HepG2 (cell line): ENCODE data around the gene KLHL8. TPM values are rescaled to one million over a fixed set of nuclear protein-coding genes. Genes with fewer than 3 reads are reported as not detected.

Source experiments
- ATAC-seq: fragments of 200-7000 bp; cut with Tn5 transposase; 3 replicates; pipeline ENCODE4 v1.9.1; 2020; ENCODE audit warnings: mild to moderate bottlenecking, moderate library complexity
- BruUV-seq: library from RNA; stranded (reverse); fragments of 400-500 nt; replicated peaks from 2 replicates; lab custom pipeline; 2021; lab: Mats Ljungman, UMichigan
- CTCF ChIA-PET: fragments of 300-600 bp; formaldehyde crosslinking; extraction: SDS; loops from one replicate; lab custom pipeline; 2021; ENCODE audit warnings: low total read pairs, inconsistent platforms, low intra/inter-chr PET ratio; lab: Yijun Ruan, JAX
- POLR2A ChIA-PET: fragments of 350-600 bp; sonication (Branson Sonifier 250); formaldehyde crosslinking; loops from one replicate; lab custom pipeline; 2020; ENCODE audit warnings: antibody characterized with exemption, inconsistent platforms; lab: Yijun Ruan, JAX
- DNase-seq: peaks from one replicate; pipeline ENCODE4 v3.0.0-alpha.2; 2015; ENCODE audit warnings: low spot score
- FAIRE-seq: peaks from 3 replicates; lab custom pipeline; 2011; peaks lifted over from hg19 to GRCh38; lab: Jason Lieb, UNC
- H2AFZ ChIP-seq: one replicate; pipeline ENCODE4 v1.6.1; 2011; ENCODE audit warnings: low read length, inconsistent platforms
- H3K27ac ChIP-seq: fragments of 300-600 bp; 3 replicates; pipeline ENCODE4 v1.8.0; 2011; ENCODE audit warnings: mixed run types, mild to moderate bottlenecking, mixed read lengths, low read length, inconsistent platforms; ENCODE audit not compliant: insufficient read depth; ENCODE audit errors: extremely low read length
- H3K27me3 ChIP-seq, 2 experiments: fragments of 200-600 bp in 1 of 2; 2 replicates in 1 of 2; 3 replicates in 1 of 2; pipeline versions ENCODE4 v1.6.0 to v1.8.0; 2011; ENCODE audit warnings: low read length in 2 of 2, mild to moderate bottlenecking in 2 of 2, moderate library complexity in 2 of 2, inconsistent platforms in 1 of 2; ENCODE audit not compliant: insufficient read depth in 2 of 2, control insufficient read depth in 1 of 2
- H3K36me3 ChIP-seq, 2 experiments: fragments of 200-600 bp in 1 of 2; replicated peaks in 1 of 2; 2 replicates in 1 of 2; 3 replicates in 1 of 2; pipeline versions ENCODE4 v1.5.1 to v1.8.0; 2011; ENCODE audit warnings: low read length in 2 of 2, inconsistent platforms in 1 of 2; ENCODE audit not compliant: insufficient read depth in 2 of 2, control insufficient read depth in 1 of 2
- H3K4me1 ChIP-seq: 2 replicates; pipeline ENCODE4 v1.5.1; 2012; ENCODE audit warnings: low read length, inconsistent platforms; ENCODE audit not compliant: insufficient read depth
- H3K4me2 ChIP-seq: 2 replicates; pipeline ENCODE4 v1.6.0; 2011; ENCODE audit warnings: low read depth, low read length, inconsistent platforms
- H3K4me3 ChIP-seq, 3 experiments: fragments of 200-600 bp in 1 of 3; sonication (generic), shearing (Covaris generic) in 1 of 3; replicated peaks in 1 of 3; 2 replicates each; pipeline ENCODE4 v1.5.1; 2011 to 2016; ENCODE audit warnings: low read length in 3 of 3, inconsistent platforms in 2 of 3, low read depth in 2 of 3, mild to moderate bottlenecking in 2 of 3, control low read depth in 1 of 3, mixed read lengths in 1 of 3; ENCODE audit not compliant: insufficient read depth in 1 of 3
- H3K79me2 ChIP-seq: one replicate; pipeline ENCODE4 v1.6.1; 2011; ENCODE audit warnings: low read length, inconsistent platforms; ENCODE audit not compliant: insufficient read depth
- H3K9ac ChIP-seq: 2 replicates; pipeline ENCODE4 v1.6.0; 2011; ENCODE audit warnings: mild to moderate bottlenecking, low read depth, low read length, inconsistent platforms; ENCODE audit not compliant: insufficient read depth
- H3K9me3 ChIP-seq: 2 replicates; pipeline ENCODE4 v1.5.1; 2012; ENCODE audit warnings: mild to moderate bottlenecking, low read length
- H4K20me1 ChIP-seq: 2 replicates; pipeline ENCODE4 v1.6.0; 2011; ENCODE audit warnings: inconsistent platforms, mild to moderate bottlenecking, low read length, moderate library complexity; ENCODE audit not compliant: insufficient read depth
- KDM6A ChIP-seq: IDR thresholded peaks from 2 replicates; pipeline ENCODE4 v1.6.1; 2016; ENCODE audit warnings: low read depth
- SAFB2 ChIP-seq: sonication (generic); formaldehyde crosslinking; IDR thresholded peaks from 2 replicates; pipeline ENCODE4 v1.5.1; 2020; ENCODE audit warnings: missing genetic modification reagents, low read depth, mild to moderate bottlenecking, borderline replicate concordance
- SOX5 ChIP-seq: IDR thresholded peaks from 2 replicates; pipeline ENCODE4 v1.6.1; 2016; ENCODE audit warnings: borderline replicate concordance
- ZNF124 ChIP-seq: sonication (generic); formaldehyde crosslinking; IDR thresholded peaks from 2 replicates; pipeline ENCODE4 v1.4.0; 2020; ENCODE audit warnings: missing genetic modification reagents
- ZNF263 ChIP-seq: sonication (generic); formaldehyde crosslinking; IDR thresholded peaks from 2 replicates; pipeline ENCODE4 v1.4.0; 2020; ENCODE audit warnings: missing genetic modification reagents
- ZNF569 ChIP-seq: sonication (generic); formaldehyde crosslinking; IDR thresholded peaks from 2 replicates; pipeline ENCODE4 v1.5.0; 2020; ENCODE audit warnings: mild to moderate bottlenecking, missing genetic modification reagents, moderate library complexity, borderline replicate concordance
- WGBS: methylation state at CpG from one replicate; pipeline ENCODE4 v1.1.6; 2017; ENCODE audit warnings: low lambda C conversion rate; 5-methylcytosine and 5-hydroxymethylcytosine counted together
- in situ Hi-C: cut with HindIII; loops from 2 replicates; pipeline ENCODE4 v1.10.0; 2017; ENCODE audit warnings: low pct_unique_long_range_greater_than_20kb; ENCODE audit not compliant: extremely low pct_ligation_motif_present
- intact Hi-C: fragments of 100-400 bp; cut with micrococcal nuclease; formaldehyde crosslinking; loops from one replicate; pipeline ENCODE4 v1.10.0; 2022; ENCODE audit not compliant: unreplicated experiment
- polyA plus RNA-seq, 8 experiments: library from polyadenylated mRNA; depleted of rRNA in 3 of 8; stranded (reverse) in 7 of 8; unstranded in 1 of 8; fragments of >200 nt; fragmentation: Illumina TruSeq in 4 of 8; extraction: Trizol in 4 of 8; gene quantifications; 2 replicates each; pipeline versions ENCODE4 v1.2.1 to v1.2.3, GENCODE V29; 2011 to 2016; ENCODE audit warnings: low read depth in 4 of 8, missing spikeins in 1 of 8, mixed read lengths in 1 of 8; ENCODE audit not compliant: insufficient read depth in 1 of 8
- total RNA-seq, 5 experiments: library from RNA; depleted of rRNA; stranded (reverse); fragments of >200 nt; fragmentation: Illumina TruSeq; extraction: Trizol; gene quantifications; 2 replicates each; pipeline ENCODE4 v1.2.3, GENCODE V29; 2016; ENCODE audit warnings: low read depth in 1 of 5
- TF ChIP-seq, protein P1 (sequence below), 2 experiments: sonication (generic) in 1 of 2; formaldehyde crosslinking in 1 of 2; IDR thresholded peaks; 2 replicates each; pipeline versions ENCODE4 v1.4.0 to v1.6.1; 2016 to 2020; ENCODE audit warnings: borderline replicate concordance in 1 of 2, low read depth in 1 of 2, mild to moderate bottlenecking in 1 of 2, missing genetic modification reagents in 1 of 2

The KLHL8 gene
- total and polyA plus RNA-seq, 2 of the 13 experiments (the other 11 are each of a cell fraction or from before 2014, with no cell fraction given), result 2.8 to 11.7 TPM

DNA sequence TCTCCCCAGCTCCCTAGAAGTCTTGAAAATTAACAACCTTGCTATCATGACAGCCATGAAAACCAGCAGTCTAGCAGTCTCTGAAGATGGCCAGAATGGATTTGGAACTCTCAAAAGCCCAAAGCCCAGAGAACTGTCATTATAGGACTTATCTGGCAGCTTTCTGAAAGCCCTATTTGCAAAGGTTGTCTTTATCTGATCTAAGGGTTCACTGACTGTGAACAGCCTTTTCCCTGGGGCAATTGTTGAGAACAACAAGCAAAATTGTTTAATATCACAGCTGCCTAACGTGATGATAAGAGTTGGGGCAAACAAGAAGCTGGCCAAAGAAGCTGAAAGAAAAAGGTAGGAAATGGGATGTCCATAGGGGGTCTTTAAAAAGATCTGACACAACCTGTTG lies 20.9 kb upstream of the KLHL8 start:
- Histone ChIP-seq H3K79me2 (no peaks in the 10 kb centered on the region), H3K4me3 (no peak overlapping the region), H3K4me2 (no peak overlapping the region), H3K27ac (no peak overlapping the region), H2AFZ (no peak overlapping the region)
- no TSS peak for BruUV-seq
- no peak for FAIRE-seq
- intact Hi-C loops (no loop called here), in situ Hi-C loops (no loop called here)
- no peak for DNase-seq
- WGBS, result 0% methylated on average over 1 of the region's 1 CpG
- TF ChIP-seq KDM6A (CRISPR knock-in tag) (no peak), ZNF124 (no peak), ZNF569 (no peak), SAFB2 (no peak), SOX5 (CRISPR knock-in tag) (no peak), ZNF263 (CRISPR knock-in tag) (no peak)
- TF ChIP-seq, protein P1, sequence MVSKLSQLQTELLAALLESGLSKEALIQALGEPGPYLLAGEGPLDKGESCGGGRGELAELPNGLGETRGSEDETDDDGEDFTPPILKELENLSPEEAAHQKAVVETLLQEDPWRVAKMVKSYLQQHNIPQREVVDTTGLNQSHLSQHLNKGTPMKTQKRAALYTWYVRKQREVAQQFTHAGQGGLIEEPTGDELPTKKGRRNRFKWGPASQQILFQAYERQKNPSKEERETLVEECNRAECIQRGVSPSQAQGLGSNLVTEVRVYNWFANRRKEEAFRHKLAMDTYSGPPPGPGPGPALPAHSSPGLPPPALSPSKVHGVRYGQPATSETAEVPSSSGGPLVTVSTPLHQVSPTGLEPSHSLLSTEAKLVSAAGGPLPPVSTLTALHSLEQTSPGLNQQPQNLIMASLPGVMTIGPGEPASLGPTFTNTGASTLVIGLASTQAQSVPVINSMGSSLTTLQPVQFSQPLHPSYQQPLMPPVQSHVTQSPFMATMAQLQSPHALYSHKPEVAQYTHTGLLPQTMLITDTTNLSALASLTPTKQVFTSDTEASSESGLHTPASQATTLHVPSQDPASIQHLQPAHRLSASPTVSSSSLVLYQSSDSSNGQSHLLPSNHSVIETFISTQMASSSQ (IDR thresholded peaks at IDR 0.05; ENCODE audit: low read depth), result no peak
- TF ChIP-seq, protein P1 (CRISPR knock-in tag; IDR thresholded peaks at IDR 0.05; ENCODE audit: borderline replicate concordance), result no peak
- TF ChIP-seq, all 625 proteins: peak for 0
- no peaks in the 10 kb centered on the region for H4K20me1 ChIP-seq
- 0 out of 5 replicates have a peak, but pooled peaks cover 0 to 2% of the 10 kb centered on the region in 2 experiments for H3K27me3 ChIP-seq
- no peak overlapping the region for H3K9ac ChIP-seq
- no peaks in the 10 kb centered on the region for H3K36me3 ChIP-seq
- POLR2A ChIA-PET, result no interaction called here
- H3K4me1 ChIP-seq, result peaks cover 23% of the 10 kb centered on the region
- CTCF ChIA-PET, result no interaction called here
- H3K9me3 ChIP-seq, result peaks cover 22% of the 10 kb centered on the region
- no peak for ATAC-seq
